HEK293 (cell line): ENCODE data around the gene SNX10.

Source experiments
- CTCF ChIA-PET: fragments of 350-600 bp; formaldehyde crosslinking; extraction: SDS; loops from one replicate; lab custom pipeline; 2021; ENCODE audit warnings: antibody characterized with exemption; lab: Yijun Ruan, JAX
- POLR2A ChIA-PET: fragments of 300-600 bp; formaldehyde crosslinking; extraction: SDS; loops from one replicate; lab custom pipeline; 2020; ENCODE audit warnings: antibody characterized with exemption, inconsistent platforms; lab: Yijun Ruan, JAX
- H3K27ac ChIP-seq: fragments of 200-500 bp; sonication (Bioruptor generic); 2 replicates; pipeline ENCODE4 v1.5.1; 2014; ENCODE audit warnings: low read depth, low read length, control low read depth, inconsistent platforms; ENCODE audit errors: extremely low read depth
- H3K36me3 ChIP-seq, 2 experiments: fragments of 200-500 bp in 1 of 2; sonication (Bioruptor generic) in 1 of 2; 1 replicate in 1 of 2; 2 replicates in 1 of 2; pipeline ENCODE4 v1.5.1; 2014 to 2017; ENCODE audit warnings: inconsistent platforms in 2 of 2, low read length in 2 of 2; ENCODE audit not compliant: control insufficient read depth in 2 of 2, insufficient read depth in 1 of 2
- H3K4me1 ChIP-seq: fragments of 200-500 bp; sonication (Bioruptor generic); 2 replicates; pipeline ENCODE4 v1.5.1; 2014; ENCODE audit warnings: mild to moderate bottlenecking, low read length, inconsistent platforms; ENCODE audit not compliant: control insufficient read depth, insufficient read depth
- H3K4me3 ChIP-seq: 2 replicates; pipeline ENCODE4 v1.5.1; 2011; ENCODE audit warnings: low read depth, mild to moderate bottlenecking, control low read depth, low read length, moderate library complexity
- H3K9me3 ChIP-seq: fragments of 200-500 bp; sonication (Bioruptor generic); 2 replicates; pipeline ENCODE4 v1.5.1; 2014; ENCODE audit warnings: low read depth, low read length, inconsistent platforms; ENCODE audit not compliant: control insufficient read depth, insufficient read depth
- GLIS1 ChIP-seq: fragments of 450-650 bp; formaldehyde crosslinking; IDR thresholded peaks from 2 replicates; pipeline ENCODE4 v1.5.1; 2016; ENCODE audit warnings: missing biosample characterization, missing genetic modification characterization
- KLF7 ChIP-seq: fragments of 450-650 bp; formaldehyde crosslinking; IDR thresholded peaks from 2 replicates; pipeline ENCODE4 v1.5.1; 2016; ENCODE audit warnings: missing biosample characterization, missing genetic modification characterization, borderline replicate concordance
- OVOL3 ChIP-seq: fragments of 450-650 bp; formaldehyde crosslinking; IDR thresholded peaks from 2 replicates; pipeline ENCODE4 v1.5.1; 2016; ENCODE audit warnings: missing biosample characterization, missing genetic modification characterization
- SALL2 ChIP-seq: fragments of 450-650 bp; formaldehyde crosslinking; IDR thresholded peaks from 2 replicates; pipeline ENCODE4 v1.5.0; 2017; ENCODE audit warnings: missing biosample characterization, mild to moderate bottlenecking, missing genetic modification characterization, borderline replicate concordance
- SP3 ChIP-seq: fragments of 450-650 bp; formaldehyde crosslinking; IDR thresholded peaks from 2 replicates; pipeline ENCODE4 v1.5.1; 2016; ENCODE audit warnings: missing biosample characterization, missing genetic modification characterization
- WT1 ChIP-seq: fragments of 450-650 bp; formaldehyde crosslinking; IDR thresholded peaks from 2 replicates; pipeline ENCODE4 v1.5.1; 2016; ENCODE audit warnings: missing biosample characterization, missing genetic modification characterization
- ZIC2 ChIP-seq: fragments of 450-650 bp; formaldehyde crosslinking; IDR thresholded peaks from 2 replicates; pipeline ENCODE4 v1.5.1; 2016; ENCODE audit warnings: missing biosample characterization, missing genetic modification characterization
- ZNF155 ChIP-seq: fragments of 450-650 bp; formaldehyde crosslinking; IDR thresholded peaks from 2 replicates; pipeline ENCODE4 v1.5.1; 2016; ENCODE audit warnings: missing biosample characterization, missing genetic modification characterization
- ZNF202 ChIP-seq: fragments of 450-650 bp; formaldehyde crosslinking; IDR thresholded peaks from 2 replicates; pipeline ENCODE4 v1.5.1; 2016; ENCODE audit warnings: missing biosample characterization, missing genetic modification characterization, borderline replicate concordance
- ZNF23 ChIP-seq: fragments of 450-650 bp; formaldehyde crosslinking; IDR thresholded peaks from 2 replicates; pipeline ENCODE4 v1.5.1; 2016; ENCODE audit warnings: missing biosample characterization, missing genetic modification characterization, borderline replicate concordance
- ZNF274 ChIP-seq, 2 experiments: fragments of 200-500 bp in 1 of 2; fragments of 450-650 bp in 1 of 2; sonication (Bioruptor generic) in 1 of 2; formaldehyde crosslinking in 1 of 2; IDR thresholded peaks; 2 replicates each; pipeline versions ENCODE4 v1.5.1 to v1.6.1; 2014 to 2016; ENCODE audit warnings: borderline replicate concordance in 1 of 2, inconsistent platforms in 1 of 2, low read length in 1 of 2, missing biosample characterization in 1 of 2, missing genetic modification characterization in 1 of 2
- ZNF366 ChIP-seq: fragments of 450-650 bp; formaldehyde crosslinking; conservative IDR thresholded peaks from 2 replicates; pipeline ENCODE4 v1.5.1; 2016; ENCODE audit warnings: missing biosample characterization, missing genetic modification characterization
- ZNF423 ChIP-seq: fragments of 450-650 bp; formaldehyde crosslinking; IDR thresholded peaks from 2 replicates; pipeline ENCODE4 v1.5.1; 2016; ENCODE audit warnings: missing biosample characterization, missing genetic modification characterization
- ZNF529 ChIP-seq: fragments of 450-650 bp; formaldehyde crosslinking; IDR thresholded peaks from 2 replicates; pipeline ENCODE4 v1.5.1; 2017; ENCODE audit warnings: missing genetic modification characterization, missing biosample characterization; ENCODE audit not compliant: insufficient replicate concordance
- ZNF561 ChIP-seq: fragments of 450-650 bp; IDR thresholded peaks from 2 replicates; pipeline ENCODE4 v1.5.1; 2018; ENCODE audit warnings: missing biosample characterization, missing genetic modification characterization, borderline replicate concordance
- ZNF670 ChIP-seq: fragments of 450-650 bp; formaldehyde crosslinking; IDR thresholded peaks from 2 replicates; pipeline ENCODE4 v1.5.1; 2016; ENCODE audit warnings: missing biosample characterization, missing genetic modification characterization, low read depth
- ZNF837 ChIP-seq: fragments of 450-650 bp; formaldehyde crosslinking; IDR thresholded peaks from 2 replicates; pipeline ENCODE4 v1.5.1; 2016; ENCODE audit warnings: missing biosample characterization, missing genetic modification characterization
- TF ChIP-seq, protein P1 (sequence below): fragments of 450-650 bp; formaldehyde crosslinking; IDR thresholded peaks from 2 replicates; pipeline ENCODE4 v1.5.1; 2016; ENCODE audit warnings: missing biosample characterization, missing genetic modification characterization
- TF ChIP-seq, protein P2 (sequence below): fragments of 450-650 bp; formaldehyde crosslinking; optimal IDR thresholded peaks from 2 replicates; pipeline ENCODE3; 2016; ENCODE audit warnings: missing biosample characterization, mild to moderate bottlenecking, missing genetic modification characterization
- TF ChIP-seq, protein P3 (sequence below): fragments of 450-650 bp; formaldehyde crosslinking; IDR thresholded peaks from 2 replicates; pipeline ENCODE4 v1.5.1; 2017; ENCODE audit warnings: missing biosample characterization, missing genetic modification characterization
- TF ChIP-seq, protein P4 (sequence below): fragments of 450-650 bp; formaldehyde crosslinking; IDR thresholded peaks from 2 replicates; pipeline ENCODE4 v1.5.1; 2016; ENCODE audit warnings: missing biosample characterization, missing genetic modification characterization

Gene SNX10

DNA sequence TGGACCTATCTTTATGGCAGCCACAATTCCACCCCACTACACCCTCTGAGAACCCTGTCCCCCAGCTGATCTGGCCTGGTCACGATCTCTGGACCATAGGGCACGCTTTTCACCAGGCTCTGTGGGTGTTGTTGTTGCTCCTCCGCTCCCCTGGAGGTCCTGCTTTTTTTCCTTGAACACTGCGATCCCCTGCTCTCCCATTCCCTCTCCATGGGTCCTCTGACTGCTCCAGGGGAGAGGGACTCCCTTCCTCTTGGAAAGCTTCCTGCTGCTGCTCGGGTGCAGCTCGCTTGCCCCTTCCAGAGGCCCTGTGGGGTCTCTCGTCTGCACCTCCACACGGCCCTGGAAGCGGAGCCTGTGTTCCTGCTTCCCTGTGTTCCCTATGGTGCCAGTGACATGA lies 53.5 kb downstream of the SNX10 start:
- POLR2A ChIA-PET = no interaction called here

GRCh38 chr7:26345837-26346236 lies 54.2 kb downstream of the SNX10 start:
- Histone ChIP-seq H3K4me1 (no peaks in the 10 kb centered on the region), H3K9me3 (no peaks in the 10 kb centered on the region), H3K36me3 (peaks cover 3 to 8% of the 10 kb centered on the region in 2 experiments; a peak in 2 of 3 replicates), H3K4me3 (no peak overlapping the region), H3K27ac (no peak overlapping the region)
- ChIA-PET CTCF (no interaction called here), POLR2A (no interaction called here)
- TF ChIP-seq ZNF529 (tag by site-specific recombination) = no peak
- TF ChIP-seq, protein P1, sequence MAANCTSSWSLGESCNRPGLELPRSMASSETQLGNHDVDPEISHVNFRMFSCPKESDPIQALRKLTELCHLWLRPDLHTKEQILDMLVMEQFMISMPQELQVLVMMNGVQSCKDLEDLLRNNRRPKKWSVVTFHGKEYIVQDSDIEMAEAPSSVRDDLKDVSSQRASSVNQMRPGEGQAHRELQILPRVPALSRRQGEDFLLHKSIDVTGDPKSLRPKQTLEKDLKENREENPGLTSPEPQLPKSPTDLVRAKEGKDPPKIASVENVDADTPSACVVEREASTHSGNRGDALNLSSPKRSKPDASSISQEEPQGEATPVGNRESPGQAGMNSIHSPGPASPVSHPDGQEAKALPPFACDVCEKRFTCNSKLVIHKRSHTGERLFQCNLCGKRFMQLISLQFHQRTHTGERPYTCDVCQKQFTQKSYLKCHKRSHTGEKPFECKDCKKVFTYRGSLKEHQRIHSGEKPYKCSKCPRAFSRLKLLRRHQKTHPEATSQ (tag by site-specific recombination) = no peak
- TF ChIP-seq KLF7 (tag by site-specific recombination) = no peak
- TF ChIP-seq ZNF366 (tag by site-specific recombination) = no peak
- no peak for TF ChIP-seq ZNF837 (tag by site-specific recombination)
- no peak for TF ChIP-seq WT1
- no peak for TF ChIP-seq ZNF670 (tag by site-specific recombination)

More for the DNA sequence above, 53.5 kb downstream of the SNX10 start:
- Histone ChIP-seq H3K27ac (no peak overlapping the region), H3K4me3 (no peak overlapping the region), H3K4me1 (no peaks in the 10 kb centered on the region), H3K36me3 (peaks cover 3 to 8% of the 10 kb centered on the region in 2 experiments; a peak in 2 of 3 replicates), H3K9me3 (no peaks in the 10 kb centered on the region)
- CTCF ChIA-PET = no interaction called here
- TF ChIP-seq ZNF155 (no peak), ZNF274 (IDR thresholded peaks at IDR 0.05; ENCODE audit: low read length) (no peak), ZNF274 (tag by site-specific recombination; IDR thresholded peaks at IDR 0.05; ENCODE audit: borderline replicate concordance) (no peak), ZNF423 (tag by site-specific recombination) (no peak), SP3 (no peak), SALL2 (tag by site-specific recombination) (no peak), ZNF529 (tag by site-specific recombination) (no peak), OVOL3 (tag by site-specific recombination) (no peak), ZNF561 (tag by site-specific recombination) (no peak), ZNF670 (tag by site-specific recombination) (no peak), ZNF202 (no peak), ZIC2 (peak; percentile 36; the same call in 1 of the 2 replicates), ZNF23 (tag by site-specific recombination) (no peak), GLIS1 (tag by site-specific recombination) (peak; percentile 85)
- TF ChIP-seq, protein P2, sequence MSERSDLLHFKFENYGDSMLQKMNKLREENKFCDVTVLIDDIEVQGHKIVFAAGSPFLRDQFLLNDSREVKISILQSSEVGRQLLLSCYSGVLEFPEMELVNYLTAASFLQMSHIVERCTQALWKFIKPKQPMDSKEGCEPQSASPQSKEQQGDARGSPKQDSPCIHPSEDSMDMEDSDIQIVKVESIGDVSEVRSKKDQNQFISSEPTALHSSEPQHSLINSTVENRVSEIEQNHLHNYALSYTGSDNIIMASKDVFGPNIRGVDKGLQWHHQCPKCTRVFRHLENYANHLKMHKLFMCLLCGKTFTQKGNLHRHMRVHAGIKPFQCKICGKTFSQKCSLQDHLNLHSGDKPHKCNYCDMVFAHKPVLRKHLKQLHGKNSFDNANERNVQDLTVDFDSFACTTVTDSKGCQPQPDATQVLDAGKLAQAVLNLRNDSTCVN (tag by site-specific recombination) = no peak
- TF ChIP-seq, protein P3, sequence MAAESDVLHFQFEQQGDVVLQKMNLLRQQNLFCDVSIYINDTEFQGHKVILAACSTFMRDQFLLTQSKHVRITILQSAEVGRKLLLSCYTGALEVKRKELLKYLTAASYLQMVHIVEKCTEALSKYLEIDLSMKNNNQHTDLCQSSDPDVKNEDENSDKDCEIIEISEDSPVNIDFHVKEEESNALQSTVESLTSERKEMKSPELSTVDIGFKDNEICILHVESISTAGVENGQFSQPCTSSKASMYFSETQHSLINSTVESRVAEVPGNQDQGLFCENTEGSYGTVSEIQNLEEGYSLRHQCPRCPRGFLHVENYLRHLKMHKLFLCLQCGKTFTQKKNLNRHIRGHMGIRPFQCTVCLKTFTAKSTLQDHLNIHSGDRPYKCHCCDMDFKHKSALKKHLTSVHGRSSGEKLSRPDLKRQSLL = no peak
- TF ChIP-seq, protein P4, sequence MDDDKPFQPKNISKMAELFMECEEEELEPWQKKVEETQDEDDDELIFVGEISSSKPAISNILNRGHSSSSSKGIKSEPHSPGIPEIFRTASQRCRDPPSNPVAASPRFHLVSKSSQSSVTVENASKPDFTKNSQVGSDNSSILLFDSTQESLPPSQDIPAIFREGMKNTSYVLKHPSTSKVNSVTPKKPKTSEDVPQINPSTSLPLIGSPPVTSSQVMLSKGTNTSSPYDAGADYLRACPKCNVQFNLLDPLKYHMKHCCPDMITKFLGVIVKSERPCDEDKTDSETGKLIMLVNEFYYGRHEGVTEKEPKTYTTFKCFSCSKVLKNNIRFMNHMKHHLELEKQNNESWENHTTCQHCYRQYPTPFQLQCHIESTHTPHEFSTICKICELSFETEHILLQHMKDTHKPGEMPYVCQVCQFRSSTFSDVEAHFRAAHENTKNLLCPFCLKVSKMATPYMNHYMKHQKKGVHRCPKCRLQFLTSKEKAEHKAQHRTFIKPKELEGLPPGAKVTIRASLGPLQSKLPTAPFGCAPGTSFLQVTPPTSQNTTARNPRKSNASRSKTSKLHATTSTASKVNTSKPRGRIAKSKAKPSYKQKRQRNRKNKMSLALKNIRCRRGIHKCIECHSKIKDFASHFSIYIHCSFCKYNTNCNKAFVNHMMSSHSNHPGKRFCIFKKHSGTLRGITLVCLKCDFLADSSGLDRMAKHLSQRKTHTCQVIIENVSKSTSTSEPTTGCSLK (tag by site-specific recombination) = no peak
